ENCODE measurements around the gene SMAD7.

SMAD7 gene

GRCh38 chr18:48959921-48960920 is 9.5 kb upstream of the SMAD7 start:
- DNase-seq: no peak

DNA sequence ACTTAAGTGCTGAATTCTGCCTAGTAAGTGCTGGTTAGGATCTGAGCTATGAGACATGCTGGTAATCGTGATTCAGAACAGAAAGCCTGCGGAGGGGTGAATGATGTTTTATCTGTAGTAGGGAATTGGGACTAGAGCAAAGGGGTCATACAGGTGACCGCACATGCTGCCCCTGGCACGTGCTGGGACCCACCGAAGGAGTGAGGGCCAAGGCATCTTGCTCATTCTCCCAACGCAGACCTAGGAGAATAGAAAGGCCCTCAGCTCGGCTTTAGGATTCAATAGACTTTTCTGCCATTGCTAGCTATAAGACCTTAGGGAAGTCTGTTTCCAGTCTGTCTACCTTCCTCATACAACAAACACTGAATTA is 8.8 kb upstream of the SMAD7 start:
- DNase-seq: no peak

DNA sequence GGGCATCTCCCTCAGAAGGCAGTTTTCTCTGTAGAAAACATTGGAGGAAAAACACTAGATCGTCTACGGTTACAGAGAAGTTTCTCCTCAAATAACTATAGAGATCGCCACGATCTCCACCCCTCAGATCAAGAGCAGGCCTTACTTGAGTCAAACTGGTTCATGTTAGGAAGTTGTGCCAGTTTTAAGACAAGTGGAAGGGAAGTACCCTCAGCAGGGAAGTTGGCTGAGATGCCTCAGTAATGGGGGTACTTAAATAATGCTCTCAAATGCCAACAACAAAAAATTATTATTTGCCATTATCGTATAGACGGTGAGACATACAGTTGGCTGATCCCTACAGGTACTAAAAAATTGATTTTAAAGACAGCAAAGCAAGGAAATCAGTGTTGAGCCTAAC is 8.2 kb upstream of the SMAD7 start:
- DNase-seq: no peak

DNA sequence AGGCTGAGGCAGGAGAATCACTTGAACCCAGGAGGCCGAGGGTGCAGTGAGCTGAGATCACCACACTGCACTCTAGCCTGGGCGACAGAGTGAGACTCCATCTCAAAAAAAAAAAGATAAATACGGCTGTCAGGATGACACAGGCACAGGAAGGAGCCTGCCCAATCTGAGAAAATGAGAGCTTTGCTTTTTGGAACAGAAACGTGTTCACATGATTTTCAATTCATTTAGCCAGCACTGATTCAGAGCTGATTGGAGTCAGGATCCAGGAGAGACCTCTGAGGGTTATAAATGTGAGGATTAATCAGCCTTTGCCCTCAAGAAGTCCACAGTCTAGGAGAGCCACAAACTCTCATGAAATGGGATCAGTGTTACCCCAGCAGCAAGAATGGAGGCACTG is 6.9 kb upstream of the SMAD7 start:
- DNase-seq: no peak

GRCh38 chr18:48957136-48957535 is 6.4 kb upstream of the SMAD7 start:
- DNase-seq: no peak

DNA sequence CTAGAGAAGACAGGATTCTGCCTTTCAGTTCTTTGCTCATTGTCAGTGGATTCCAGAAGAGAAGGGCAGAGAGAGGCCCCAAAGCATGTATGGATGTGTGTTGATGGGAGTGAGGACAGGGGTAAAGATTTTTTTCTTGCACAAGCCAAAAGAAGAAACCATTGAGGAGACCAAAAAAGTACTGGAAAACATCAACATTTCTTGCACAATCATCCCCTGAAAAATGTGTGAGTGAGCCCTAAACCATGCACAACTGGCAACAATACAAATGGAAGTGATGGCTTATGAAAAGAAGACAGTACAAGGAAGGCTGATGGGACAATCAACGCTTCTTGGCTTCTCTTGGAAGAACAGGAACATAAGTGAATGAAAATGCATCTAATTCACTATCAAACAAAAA is 5.6 kb upstream of the SMAD7 start:
- DNase-seq: no peak

GRCh38 chr18:48955830-48956261 is 5.1 kb upstream of the SMAD7 start:
- DNase-seq: peak in 1 of 2 experiments; percentile 51

- DNase-seq: no peak
Measured at GRCh38 chr18:48954886-48955819, 4.4 kb upstream of the SMAD7 start.

DNA sequence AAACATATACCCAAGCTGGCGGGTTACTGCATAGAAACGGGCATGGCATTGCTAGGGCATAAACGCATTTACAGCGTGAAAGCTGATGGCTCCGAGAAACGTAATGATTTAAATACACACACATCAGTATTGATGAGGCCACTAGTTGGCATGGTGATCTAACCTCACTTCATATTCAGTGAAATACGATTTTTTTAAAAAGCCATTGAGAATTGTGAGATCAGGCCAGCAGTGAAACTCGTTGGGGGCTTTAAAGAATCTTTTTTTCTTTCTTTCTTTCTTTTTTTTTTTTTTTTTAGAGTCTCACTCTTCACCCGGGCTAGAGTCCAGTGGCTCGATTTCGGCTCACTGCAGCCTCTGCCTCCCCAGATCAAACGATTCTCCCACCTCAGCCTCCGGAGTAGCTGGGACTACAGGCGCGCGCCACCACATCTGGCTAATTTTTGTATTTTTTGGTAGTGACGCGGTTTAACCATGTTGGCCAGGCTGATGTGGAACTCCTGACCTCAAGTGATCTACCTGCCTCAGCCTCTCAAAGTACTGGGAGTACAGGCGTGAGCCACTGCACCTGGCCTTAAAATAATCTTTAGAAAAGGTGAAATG is 2.4 kb upstream of the SMAD7 start:
- no peak for DNase-seq

- DNase-seq: peak; percentile 63 to 87
Measured at GRCh38 chr18:48952287-48953103, 1.7 kb upstream of the SMAD7 start.

- DNase-seq: peak; percentile 72 to 94
Measured at GRCh38 chr18:48951448-48952286, 902 bp upstream of the SMAD7 start.

DNA sequence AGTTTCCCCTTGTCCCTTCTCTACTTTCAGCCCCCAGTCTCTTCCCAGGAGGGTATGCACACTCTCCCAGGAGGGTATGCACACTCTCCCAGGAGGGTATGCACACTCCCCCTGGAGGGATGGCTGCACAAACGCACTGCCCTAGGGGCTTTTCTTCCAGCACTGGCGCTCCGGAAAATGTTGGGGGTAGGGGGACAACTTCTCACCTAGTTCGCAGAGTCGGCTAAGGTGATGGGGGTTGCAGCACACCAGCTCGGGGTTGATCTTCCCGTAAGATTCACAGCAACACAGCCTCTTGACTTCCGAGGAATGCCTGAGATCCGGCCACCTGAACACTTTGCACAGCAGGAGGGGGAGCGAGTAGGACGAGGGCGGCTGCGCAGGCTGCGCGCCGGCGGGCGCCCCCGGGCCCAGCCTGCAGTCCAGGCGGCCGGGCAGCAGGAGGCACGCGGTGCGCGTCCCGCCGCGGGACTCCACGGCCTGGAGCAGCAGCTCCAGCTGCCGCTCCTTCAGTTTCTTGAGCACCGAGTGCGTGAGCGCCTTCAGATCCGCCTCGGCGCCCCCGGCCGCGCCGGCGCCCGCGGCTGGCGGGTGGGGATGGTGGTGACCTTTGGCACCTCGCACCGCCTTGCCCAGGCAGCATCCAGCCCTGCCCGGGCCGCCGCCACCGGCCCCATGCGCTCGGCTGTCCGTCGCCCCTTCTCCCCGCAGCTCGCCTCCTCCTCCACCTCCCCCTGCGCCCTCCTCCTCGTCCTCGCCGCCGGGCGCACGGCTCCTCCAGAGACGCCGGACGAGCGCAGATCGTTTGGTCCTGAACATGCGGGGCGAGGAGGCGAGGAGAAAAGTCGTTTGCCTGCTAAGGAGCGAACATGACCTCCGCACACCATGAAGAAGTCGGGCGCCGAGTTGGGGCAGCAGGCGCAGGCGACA is 894 bp downstream of the SMAD7 start:
- DNase-seq: peak in 1 of 2 experiments; percentile 24

DNA sequence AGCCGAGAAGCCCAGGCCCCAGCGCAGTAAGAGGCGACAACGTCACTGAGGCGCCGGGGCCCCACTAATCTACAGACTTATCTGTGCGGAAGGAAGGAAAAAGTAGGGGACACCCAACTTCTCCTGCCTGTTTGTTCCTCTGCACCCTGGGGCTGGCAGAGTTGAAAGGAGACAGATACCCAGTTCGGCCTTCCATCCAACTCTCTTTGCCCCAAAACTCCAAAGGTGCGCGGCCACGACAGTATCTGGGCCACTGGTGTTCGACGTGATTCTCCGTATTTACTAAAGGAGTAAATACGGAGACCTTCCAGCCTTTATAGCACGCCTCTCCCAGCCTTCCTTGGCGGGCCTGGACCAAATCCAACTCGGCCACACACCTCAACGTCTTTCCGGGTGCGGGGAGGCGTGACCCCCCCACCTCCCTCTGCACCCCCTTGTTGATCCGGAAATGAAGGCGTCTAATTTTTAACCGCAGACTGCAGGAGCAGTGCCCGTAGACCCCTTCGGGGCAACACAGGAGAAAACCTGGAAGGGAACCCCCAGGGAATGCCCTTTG is 1.6 kb downstream of the SMAD7 start:
- DNase-seq: no peak

GRCh38 chr18:48948112-48949049 is 2.4 kb downstream of the SMAD7 start:
- DNase-seq: peak in 1 of 2 experiments; percentile 54

- DNase-seq: no peak
Measured at GRCh38 chr18:48947560-48947959, 3.2 kb downstream of the SMAD7 start.

DNA sequence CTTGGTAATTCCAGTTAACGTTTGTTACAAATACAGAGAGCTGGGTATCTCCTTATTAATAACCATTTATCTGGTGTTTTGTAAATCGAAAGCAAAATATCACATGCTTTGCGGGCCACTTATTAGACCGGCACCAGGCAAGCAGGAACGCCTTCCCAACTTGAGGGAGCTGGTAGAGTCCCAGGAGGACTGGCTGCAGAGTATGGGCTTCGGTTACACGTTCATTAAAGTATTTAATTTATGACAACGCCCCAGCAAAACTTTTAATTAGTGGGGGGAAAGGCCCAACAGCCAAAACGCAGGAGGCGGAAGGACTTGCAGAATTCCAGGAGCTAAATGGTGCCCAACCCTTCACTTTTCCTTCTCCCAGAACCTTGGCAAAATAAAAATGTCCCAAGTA is 3.7 kb downstream of the SMAD7 start:
- no peak for DNase-seq

GRCh38 chr18:48946329-48946835 is 4.4 kb downstream of the SMAD7 start:
- peak; percentile 58 to 63 for DNase-seq

GRCh38 chr18:48945953-48946217 is 4.9 kb downstream of the SMAD7 start:
- no peak for DNase-seq

- no peak for DNase-seq
Measured at GRCh38 chr18:48944634-48945033, 6.1 kb downstream of the SMAD7 start.

All from SHP77 (cell line).